HEK293 (cell line): ENCODE measurements around the gene SP3.

ENCODE experiments used
- GLI2 ChIP-seq: fragments of 450-650 bp; formaldehyde crosslinking; IDR thresholded peaks from 2 replicates; pipeline ENCODE4; 2017; ENCODE audit warnings: missing biosample characterization, missing genetic modification characterization, low read depth, borderline replicate concordance
- GLIS2 ChIP-seq: fragments of 450-650 bp; formaldehyde crosslinking; IDR thresholded peaks from 2 replicates; pipeline ENCODE4 v1.5.1; 2016; ENCODE audit warnings: missing biosample characterization, missing genetic modification characterization
- SP3 ChIP-seq: fragments of 450-650 bp; formaldehyde crosslinking; IDR thresholded peaks from 2 replicates; pipeline ENCODE4 v1.5.1; 2016; ENCODE audit warnings: missing biosample characterization, missing genetic modification characterization
- ZNF175 ChIP-seq: fragments of 450-650 bp; formaldehyde crosslinking; IDR thresholded peaks from 2 replicates; pipeline ENCODE4 v1.5.1; 2016; ENCODE audit warnings: missing biosample characterization, missing genetic modification characterization
- ZNF223 ChIP-seq: fragments of 450-650 bp; formaldehyde crosslinking; IDR thresholded peaks from 2 replicates; pipeline ENCODE4 v1.5.1; 2016; ENCODE audit warnings: missing biosample characterization, missing genetic modification characterization
- ZNF24 ChIP-seq: fragments of 450-650 bp; formaldehyde crosslinking; IDR thresholded peaks from 2 replicates; pipeline ENCODE4 v1.5.1; 2016; ENCODE audit warnings: missing biosample characterization, missing genetic modification characterization
- ZNF510 ChIP-seq: fragments of 450-650 bp; formaldehyde crosslinking; IDR thresholded peaks from 2 replicates; pipeline ENCODE4 v1.5.1; 2018; ENCODE audit warnings: mild to moderate bottlenecking, missing genetic modification characterization, missing biosample characterization; ENCODE audit not compliant: insufficient replicate concordance
- ZNF558 ChIP-seq: fragments of 450-650 bp; formaldehyde crosslinking; IDR thresholded peaks from 2 replicates; pipeline ENCODE4 v1.5.1; 2016; ENCODE audit warnings: missing biosample characterization, missing genetic modification characterization
- ZNF792 ChIP-seq: fragments of 450-650 bp; formaldehyde crosslinking; IDR thresholded peaks from 2 replicates; pipeline ENCODE4 v1.5.1; 2016; ENCODE audit warnings: missing biosample characterization, missing genetic modification characterization
- TF ChIP-seq, protein P1 (sequence below): fragments of 450-650 bp; formaldehyde crosslinking; IDR thresholded peaks from 2 replicates; pipeline ENCODE4 v1.5.1; 2016; ENCODE audit warnings: missing biosample characterization, missing genetic modification characterization

DNA sequence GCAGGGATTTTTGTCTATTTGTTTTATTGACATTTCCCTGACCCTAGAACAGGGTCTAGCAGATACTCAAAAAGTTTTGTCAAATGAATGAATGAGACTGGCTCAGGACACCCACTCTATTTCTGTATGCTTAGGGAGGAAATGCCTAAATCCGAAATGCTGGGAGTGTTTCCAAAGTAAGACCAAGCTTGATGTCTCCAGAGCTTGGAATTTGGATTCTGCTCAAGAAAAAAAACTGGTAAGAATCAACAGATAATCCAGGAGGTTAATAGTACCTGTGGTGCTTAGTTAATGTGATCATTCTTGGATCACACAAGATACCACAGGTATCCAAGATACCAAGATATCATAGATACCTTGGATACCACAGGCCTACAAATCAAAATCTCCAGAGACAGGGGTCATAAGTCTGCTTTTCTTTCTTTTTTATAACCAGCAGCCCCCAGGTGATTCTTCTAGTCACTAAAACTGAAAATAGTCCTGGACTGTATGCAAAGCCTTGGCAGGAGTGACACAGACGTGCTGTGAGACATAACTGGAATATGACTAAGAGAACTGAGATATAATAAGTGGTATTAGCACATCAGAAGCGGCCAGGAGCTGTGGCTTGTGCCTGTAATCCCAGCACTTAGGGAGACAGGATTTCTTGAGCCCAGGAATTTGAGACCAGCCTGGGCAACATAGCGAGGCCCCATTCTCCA is 39.9 kb upstream of the SP3 start:
- TF ChIP-seq, protein P1, sequence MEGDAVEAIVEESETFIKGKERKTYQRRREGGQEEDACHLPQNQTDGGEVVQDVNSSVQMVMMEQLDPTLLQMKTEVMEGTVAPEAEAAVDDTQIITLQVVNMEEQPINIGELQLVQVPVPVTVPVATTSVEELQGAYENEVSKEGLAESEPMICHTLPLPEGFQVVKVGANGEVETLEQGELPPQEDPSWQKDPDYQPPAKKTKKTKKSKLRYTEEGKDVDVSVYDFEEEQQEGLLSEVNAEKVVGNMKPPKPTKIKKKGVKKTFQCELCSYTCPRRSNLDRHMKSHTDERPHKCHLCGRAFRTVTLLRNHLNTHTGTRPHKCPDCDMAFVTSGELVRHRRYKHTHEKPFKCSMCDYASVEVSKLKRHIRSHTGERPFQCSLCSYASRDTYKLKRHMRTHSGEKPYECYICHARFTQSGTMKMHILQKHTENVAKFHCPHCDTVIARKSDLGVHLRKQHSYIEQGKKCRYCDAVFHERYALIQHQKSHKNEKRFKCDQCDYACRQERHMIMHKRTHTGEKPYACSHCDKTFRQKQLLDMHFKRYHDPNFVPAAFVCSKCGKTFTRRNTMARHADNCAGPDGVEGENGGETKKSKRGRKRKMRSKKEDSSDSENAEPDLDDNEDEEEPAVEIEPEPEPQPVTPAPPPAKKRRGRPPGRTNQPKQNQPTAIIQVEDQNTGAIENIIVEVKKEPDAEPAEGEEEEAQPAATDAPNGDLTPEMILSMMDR (tag by site-specific recombination) = no peak
- TF ChIP-seq ZNF223 (tag by site-specific recombination) (no peak), ZNF792 (no peak), ZNF24 (tag by site-specific recombination) (no peak), ZNF558 (tag by site-specific recombination) (no peak), ZNF175 (no peak), GLIS2 (tag by site-specific recombination) (no peak), ZNF510 (no peak), SP3 (no peak), GLI2 (tag by site-specific recombination) (no peak)
